ENCODE results near the gene TOP3B.

Gene TOP3B, protein sequence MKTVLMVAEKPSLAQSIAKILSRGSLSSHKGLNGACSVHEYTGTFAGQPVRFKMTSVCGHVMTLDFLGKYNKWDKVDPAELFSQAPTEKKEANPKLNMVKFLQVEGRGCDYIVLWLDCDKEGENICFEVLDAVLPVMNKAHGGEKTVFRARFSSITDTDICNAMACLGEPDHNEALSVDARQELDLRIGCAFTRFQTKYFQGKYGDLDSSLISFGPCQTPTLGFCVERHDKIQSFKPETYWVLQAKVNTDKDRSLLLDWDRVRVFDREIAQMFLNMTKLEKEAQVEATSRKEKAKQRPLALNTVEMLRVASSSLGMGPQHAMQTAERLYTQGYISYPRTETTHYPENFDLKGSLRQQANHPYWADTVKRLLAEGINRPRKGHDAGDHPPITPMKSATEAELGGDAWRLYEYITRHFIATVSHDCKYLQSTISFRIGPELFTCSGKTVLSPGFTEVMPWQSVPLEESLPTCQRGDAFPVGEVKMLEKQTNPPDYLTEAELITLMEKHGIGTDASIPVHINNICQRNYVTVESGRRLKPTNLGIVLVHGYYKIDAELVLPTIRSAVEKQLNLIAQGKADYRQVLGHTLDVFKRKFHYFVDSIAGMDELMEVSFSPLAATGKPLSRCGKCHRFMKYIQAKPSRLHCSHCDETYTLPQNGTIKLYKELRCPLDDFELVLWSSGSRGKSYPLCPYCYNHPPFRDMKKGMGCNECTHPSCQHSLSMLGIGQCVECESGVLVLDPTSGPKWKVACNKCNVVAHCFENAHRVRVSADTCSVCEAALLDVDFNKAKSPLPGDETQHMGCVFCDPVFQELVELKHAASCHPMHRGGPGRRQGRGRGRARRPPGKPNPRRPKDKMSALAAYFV

DNA sequence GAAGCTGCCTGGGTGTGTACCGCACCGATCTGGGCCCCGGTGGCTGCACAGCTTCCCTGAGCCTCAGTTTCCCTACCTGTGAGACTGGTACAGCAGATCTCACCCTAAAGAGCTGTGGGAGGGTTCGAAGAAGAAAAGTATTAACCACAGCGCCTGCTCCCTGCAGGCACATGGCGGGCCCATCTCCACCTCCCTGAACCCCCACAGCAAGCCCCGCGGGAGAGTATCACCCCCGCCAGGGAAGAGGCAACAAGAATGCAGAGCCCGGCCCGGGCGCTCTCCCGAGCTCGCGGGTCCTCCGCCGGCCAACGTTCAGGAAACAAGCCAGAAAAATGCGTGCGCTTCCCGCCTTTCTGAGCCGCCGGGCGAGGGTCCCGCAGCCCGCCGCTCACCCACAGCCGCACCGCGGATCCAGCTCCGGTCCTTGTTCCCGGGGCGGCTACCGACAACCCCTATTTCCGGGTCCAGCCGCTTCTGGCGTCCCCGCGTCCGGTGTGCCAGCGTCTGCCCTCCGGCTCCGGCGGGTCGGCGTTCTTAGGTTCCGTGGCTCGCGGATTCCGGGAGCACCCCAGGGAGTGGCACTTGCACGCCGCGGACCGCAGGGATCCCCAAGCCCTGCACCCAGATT, at the start of gene TOP3B:
TSS of gene TOP3B (minus strand) at position 450 of the 628 bp plus-strand sequence. CDS start 7,078 bp downstream, outside the sequence.
- peak within 1 kb of the TSS; percentile 97 for H3K4me3 ChIP-seq (ENCODE audit: low read depth, low read length)
- peak; percentile 74 for DNase-seq (ENCODE audit: low read depth, low spot score)
- TF ChIP-seq, protein P1, sequence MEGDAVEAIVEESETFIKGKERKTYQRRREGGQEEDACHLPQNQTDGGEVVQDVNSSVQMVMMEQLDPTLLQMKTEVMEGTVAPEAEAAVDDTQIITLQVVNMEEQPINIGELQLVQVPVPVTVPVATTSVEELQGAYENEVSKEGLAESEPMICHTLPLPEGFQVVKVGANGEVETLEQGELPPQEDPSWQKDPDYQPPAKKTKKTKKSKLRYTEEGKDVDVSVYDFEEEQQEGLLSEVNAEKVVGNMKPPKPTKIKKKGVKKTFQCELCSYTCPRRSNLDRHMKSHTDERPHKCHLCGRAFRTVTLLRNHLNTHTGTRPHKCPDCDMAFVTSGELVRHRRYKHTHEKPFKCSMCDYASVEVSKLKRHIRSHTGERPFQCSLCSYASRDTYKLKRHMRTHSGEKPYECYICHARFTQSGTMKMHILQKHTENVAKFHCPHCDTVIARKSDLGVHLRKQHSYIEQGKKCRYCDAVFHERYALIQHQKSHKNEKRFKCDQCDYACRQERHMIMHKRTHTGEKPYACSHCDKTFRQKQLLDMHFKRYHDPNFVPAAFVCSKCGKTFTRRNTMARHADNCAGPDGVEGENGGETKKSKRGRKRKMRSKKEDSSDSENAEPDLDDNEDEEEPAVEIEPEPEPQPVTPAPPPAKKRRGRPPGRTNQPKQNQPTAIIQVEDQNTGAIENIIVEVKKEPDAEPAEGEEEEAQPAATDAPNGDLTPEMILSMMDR (IDR thresholded peaks at IDR 0.05; ENCODE audit: low read depth, low read length): no peak
- in situ Hi-C loops (cut with HindIII; ENCODE audit: low sequenced_read_pairs): no loop called here

DNA sequence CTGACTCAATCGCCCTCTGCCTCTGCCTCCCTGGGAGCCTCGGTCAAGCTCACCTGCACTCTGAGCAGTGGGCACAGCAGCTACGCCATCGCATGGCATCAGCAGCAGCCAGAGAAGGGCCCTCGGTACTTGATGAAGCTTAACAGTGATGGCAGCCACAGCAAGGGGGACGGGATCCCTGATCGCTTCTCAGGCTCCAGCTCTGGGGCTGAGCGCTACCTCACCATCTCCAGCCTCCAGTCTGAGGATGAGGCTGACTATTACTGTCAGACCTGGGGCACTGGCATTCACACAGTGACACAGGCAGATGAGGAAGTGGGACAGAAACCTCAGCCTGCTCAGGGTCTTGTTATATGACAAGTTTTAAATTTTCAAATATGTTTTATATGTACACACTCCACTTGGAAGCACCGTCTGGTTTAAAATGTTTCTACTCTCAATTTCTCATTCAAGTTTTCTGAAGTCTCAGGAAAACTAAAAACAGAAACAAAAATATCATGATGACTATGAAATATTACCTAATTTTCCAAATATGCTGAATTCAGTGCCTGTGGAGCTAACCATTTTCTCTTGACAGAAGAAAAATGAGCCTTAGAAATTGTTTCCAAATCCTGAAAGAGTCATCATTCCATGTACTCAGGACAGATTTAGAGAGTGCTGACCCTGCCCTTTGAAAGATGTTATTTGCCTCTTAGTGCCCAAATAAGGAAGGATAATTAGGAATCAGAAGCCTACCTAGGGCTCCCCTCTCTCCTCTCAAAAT, 48.8 kb upstream of the TOP3B start:
- H3K4me3 ChIP-seq (ENCODE audit: low read depth, low read length): no peak overlapping the region
- TF ChIP-seq, protein P1 (IDR thresholded peaks at IDR 0.05; ENCODE audit: low read depth, low read length): no peak
- no peak for DNase-seq (ENCODE audit: low read depth, low spot score)
- in situ Hi-C loops (cut with HindIII; ENCODE audit: low sequenced_read_pairs): no loop called here

DNA sequence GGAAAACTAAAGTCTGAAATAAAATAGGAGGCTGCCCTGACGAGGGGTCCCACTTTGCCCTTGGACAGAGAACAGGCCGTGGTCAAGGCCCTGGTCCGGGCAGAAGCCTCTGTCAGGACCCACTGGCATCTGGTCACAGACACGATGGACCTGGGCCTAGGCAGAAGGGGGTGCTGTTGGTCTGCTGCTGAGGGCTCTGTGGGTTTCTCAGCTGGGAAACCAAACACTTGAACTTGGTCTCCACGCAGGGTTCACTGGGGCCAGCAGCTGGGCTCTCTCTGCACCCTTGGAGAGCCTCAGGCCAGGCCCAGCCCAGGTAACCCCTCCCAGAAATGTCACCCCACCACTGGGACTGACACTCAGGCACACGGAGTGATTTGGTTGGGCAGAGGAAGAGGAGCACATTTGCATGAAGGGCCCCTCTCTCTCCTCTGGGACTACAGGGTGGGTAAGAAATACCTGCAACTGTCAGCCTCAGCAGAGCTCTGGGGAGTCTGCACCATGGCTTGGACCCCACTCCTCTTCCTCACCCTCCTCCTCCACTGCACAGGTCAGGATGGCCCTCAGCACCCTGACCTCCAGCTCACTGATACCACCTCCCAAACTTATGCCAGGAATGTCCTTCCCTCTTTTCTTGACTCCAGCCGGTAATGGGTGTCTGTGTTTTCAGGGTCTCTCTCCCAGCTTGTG, 48.1 kb upstream of the TOP3B start:
- no peak for DNase-seq (ENCODE audit: low read depth, low spot score)
- in situ Hi-C loops (cut with HindIII; ENCODE audit: low sequenced_read_pairs): no loop called here

DNA sequence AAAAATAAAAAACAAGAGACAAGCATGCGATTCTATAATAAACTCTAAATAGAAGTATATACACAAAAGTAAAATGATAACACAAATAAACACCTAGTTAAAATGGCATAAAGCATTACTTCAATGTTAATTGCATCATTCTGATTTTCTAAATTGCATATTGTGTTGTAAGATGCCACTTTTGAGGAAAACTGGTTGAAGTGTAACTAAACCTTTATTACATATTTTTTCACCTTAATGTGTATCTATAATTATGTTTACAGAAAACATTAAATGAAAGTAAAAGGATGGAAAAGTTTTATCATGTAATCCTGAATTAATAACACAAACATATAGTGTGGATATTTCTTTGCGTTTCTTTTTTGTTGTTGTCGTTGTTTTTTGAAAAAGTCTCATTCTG, 45.4 kb upstream of the TOP3B start:
- no peak for DNase-seq (ENCODE audit: low read depth, low spot score)
- in situ Hi-C loops (cut with HindIII; ENCODE audit: low sequenced_read_pairs): no loop called here
- TF ChIP-seq, protein P1 (IDR thresholded peaks at IDR 0.05; ENCODE audit: low read depth, low read length): no peak
- H3K4me3 ChIP-seq (ENCODE audit: low read depth, low read length): no peak overlapping the region

More for the DNA sequence above, 48.1 kb upstream of the TOP3B start:
- H3K4me3 ChIP-seq (ENCODE audit: low read depth, low read length): no peak overlapping the region
- TF ChIP-seq, protein P1 (IDR thresholded peaks at IDR 0.05; ENCODE audit: low read depth, low read length): peak; percentile 23

DNA sequence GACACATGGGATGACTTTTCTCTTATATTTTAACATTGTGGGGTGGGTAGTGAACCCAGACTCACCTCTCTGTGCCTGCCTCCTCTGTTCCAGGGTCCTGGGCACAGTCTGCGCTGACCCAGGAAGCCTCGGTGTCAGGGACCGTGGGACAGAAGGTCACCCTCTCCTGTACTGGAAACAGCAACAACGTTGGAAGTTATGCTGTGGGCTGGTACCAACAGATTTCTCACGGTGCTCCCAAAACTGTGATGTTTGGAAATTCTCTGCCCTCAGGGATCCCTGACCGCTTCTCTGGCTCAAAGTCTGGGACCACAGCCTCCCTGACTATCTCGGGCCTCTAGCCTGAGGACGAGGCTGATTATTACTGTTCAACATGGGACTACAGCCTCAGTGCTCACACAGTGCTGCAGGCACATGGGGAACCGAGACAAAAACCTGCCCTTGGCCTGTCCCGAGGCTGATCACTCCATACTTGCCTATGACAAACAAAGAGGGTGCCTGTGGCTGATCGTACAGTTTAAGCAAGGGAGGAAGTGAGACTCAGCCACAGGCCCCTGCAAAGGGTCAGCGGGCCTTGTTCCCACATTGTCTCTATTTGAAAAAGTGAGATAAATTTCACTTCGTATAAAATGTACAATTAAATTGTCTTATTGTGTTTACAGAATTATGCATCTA, 43.7 kb upstream of the TOP3B start:
- H3K4me3 ChIP-seq (ENCODE audit: low read depth, low read length): no peak overlapping the region
- TF ChIP-seq, protein P1 (IDR thresholded peaks at IDR 0.05; ENCODE audit: low read depth, low read length): no peak
- in situ Hi-C loops (cut with HindIII; ENCODE audit: low sequenced_read_pairs): no loop called here
- DNase-seq (ENCODE audit: low read depth, low spot score): no peak
